GM15510 (cell line): ENCODE results near the gene FNIP1.

ENCODE experiments used
- POLR2A ChIP-seq: IDR thresholded peaks from 3 replicates; pipeline ENCODE4 v1.6.1; 2011; ENCODE audit warnings: borderline replicate concordance; ENCODE audit not compliant: insufficient read length; ENCODE audit errors: extremely low read depth

The FNIP1 gene

GRCh38 chr5:131682175-131682574 is 114.6 kb downstream of the FNIP1 start:
- no peak for TF ChIP-seq POLR2A

- TF ChIP-seq POLR2A, result no peak
Observed at GRCh38 chr5:131679911-131680310, 116.9 kb downstream of the FNIP1 start.

GRCh38 chr5:131677115-131677514 is 119.7 kb downstream of the FNIP1 start:
- TF ChIP-seq POLR2A, result no peak

GRCh38 chr5:131672776-131673175 is 124.0 kb downstream of the FNIP1 start:
- no peak for TF ChIP-seq POLR2A

GRCh38 chr5:131671994-131672655 is 124.7 kb downstream of the FNIP1 start:
- no peak for TF ChIP-seq POLR2A

- no peak for TF ChIP-seq POLR2A
Observed at GRCh38 chr5:131671409-131671808, 125.4 kb downstream of the FNIP1 start.

- no peak for TF ChIP-seq POLR2A
Observed at GRCh38 chr5:131664929-131665328, 131.9 kb downstream of the FNIP1 start.

- TF ChIP-seq POLR2A, result no peak
Observed at GRCh38 chr5:131661933-131662332, 134.9 kb downstream of the FNIP1 start.

- no peak for TF ChIP-seq POLR2A
Observed at GRCh38 chr5:131659841-131660240, 137.0 kb downstream of the FNIP1 start.

GRCh38 chr5:131659290-131659689 is 137.5 kb downstream of the FNIP1 start:
- TF ChIP-seq POLR2A, result no peak

GRCh38 chr5:131654776-131655175 is 142.0 kb downstream of the FNIP1 start:
- no peak for TF ChIP-seq POLR2A

- TF ChIP-seq POLR2A, result no peak
Observed at GRCh38 chr5:131654309-131654708, 142.5 kb downstream of the FNIP1 start.

- TF ChIP-seq POLR2A, result no peak
Observed at GRCh38 chr5:131649161-131649560, 147.7 kb downstream of the FNIP1 start.

- TF ChIP-seq POLR2A, result no peak
Observed at GRCh38 chr5:131647048-131647769, 149.6 kb downstream of the FNIP1 start.

GRCh38 chr5:131644822-131645221 is 152.0 kb downstream of the FNIP1 start:
- no peak for TF ChIP-seq POLR2A

- no peak for TF ChIP-seq POLR2A
Observed at GRCh38 chr5:131644370-131644769, 152.4 kb downstream of the FNIP1 start.
